CD4-positive, alpha-beta T cell treated with Interleukin-10 for 1 hour (primary cell): ENCODE data around the gene SAMD13.

Experiments used
- DNase-seq: peaks from one replicate; pipeline ENCODE4 v3.0.0-alpha.2; 2020

Gene SAMD13

DNA sequence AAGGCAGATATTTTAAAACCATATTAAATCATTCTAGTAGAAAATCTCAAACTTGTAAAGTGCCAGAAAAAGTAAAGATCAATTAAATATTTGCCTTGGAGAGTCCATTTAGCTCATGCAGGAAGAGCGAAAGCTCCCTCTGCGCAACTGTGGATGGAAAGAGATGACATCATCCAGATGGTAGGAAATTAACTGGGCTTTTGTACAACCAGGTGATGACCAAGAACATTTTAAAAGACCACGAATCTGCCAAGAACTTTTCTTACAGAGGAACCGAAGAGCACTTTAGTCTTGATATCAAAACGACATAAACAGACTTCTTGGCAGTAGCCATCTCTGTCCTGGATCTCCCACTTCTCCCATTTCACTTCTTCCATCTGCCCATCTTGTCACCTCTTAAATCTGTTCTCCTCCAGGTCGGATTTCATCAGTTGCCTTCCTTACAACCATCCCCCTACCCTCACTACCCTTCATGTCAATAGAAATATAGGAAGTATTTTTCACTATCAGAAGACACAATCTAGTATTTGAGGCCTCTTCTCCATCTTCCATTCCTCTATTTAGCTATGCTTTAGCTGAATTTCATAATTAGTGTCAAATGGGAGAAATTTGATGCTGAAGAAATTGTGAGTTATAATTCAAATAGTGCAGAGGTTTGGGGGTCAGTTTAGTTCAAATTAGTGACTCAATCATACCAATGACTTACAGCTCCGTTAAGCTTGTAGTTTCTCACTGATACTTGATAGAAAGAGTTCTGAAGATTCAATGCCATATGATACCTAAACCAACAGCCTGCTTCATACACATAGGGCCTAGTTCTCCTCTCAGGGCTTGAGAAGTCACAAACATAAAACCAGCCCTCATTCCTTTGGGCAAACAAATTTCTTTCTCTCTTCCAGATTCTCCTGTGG lies 74.7 kb downstream of the SAMD13 start:
- DNase-seq = no peak

DNA sequence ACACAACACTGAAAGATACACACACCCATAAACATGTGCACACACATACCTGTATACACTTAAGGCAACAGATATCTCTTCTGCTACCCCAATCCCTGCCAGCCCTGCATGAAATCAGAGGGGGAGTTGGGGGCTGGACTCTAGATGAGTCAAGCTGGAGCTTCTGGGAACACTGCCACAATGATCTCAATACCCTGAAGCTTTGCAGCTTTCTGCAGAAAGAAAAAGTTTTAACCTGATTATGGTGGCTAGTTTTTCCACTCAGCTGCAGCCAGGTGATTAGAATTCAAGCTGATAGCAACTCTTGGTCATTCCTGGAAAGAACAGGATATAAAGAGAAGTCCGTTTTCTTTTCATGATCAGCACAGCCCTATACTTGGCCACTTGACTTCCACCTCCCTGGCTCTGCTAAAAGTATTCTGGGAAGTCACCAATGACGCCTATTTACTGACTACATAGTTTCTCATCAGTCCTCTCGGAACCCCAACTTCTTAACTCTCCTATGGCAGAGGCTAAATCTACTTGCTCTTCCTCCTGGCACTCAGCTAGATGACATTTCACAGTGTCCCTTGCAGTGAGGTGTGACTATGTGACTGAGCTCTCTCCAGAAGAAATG lies 76.1 kb downstream of the SAMD13 start:
- DNase-seq = no peak

DNA sequence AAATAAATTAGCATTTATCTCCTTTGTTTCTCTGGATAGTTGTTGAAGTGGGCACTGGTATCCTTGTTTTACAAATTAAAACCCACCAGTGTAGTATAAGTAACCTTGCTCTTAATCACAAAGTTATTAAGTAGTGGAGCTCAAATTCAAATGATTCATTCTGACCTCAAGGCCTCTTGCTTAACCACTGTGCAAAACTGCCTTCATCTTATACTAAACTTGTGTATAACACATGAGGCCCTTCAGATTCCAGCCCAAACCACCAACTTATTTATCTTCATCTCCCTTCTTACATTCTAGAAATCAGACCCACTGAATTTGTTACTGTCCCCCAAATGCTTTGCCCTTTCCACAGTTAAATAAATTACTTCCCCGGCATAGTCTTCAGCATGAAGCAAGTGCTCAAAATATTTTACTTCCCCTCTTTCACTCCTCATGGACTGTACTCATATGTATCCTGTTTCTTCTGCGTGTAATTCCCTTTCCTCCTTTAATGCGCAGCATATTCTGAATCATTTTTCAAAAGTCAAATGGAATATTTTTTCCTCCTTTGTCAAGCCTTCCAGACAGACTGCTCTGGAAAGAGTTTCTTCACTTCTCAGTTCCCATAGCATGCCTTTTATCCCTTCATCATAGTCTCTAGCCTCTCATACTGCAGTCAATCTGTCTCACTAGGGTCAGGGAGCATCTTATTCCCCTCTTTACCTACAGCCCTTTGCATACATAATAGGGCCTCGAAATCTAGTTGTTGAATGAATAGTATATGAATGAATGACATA lies 77.8 kb downstream of the SAMD13 start:
- DNase-seq = no peak

DNA sequence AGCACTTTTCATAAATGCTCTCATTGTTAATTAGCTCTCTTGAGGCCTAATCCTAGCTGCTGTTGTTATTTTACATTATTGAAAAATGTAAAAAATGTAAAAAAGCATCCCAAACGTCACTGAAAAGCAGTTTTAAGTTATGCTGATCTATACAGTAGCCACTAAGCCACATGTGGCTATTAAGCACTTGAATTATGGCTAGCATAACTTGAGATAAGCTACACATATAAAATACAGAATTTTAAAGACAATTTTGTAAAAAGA lies 78.3 kb downstream of the SAMD13 start:
- no peak for DNase-seq

DNA sequence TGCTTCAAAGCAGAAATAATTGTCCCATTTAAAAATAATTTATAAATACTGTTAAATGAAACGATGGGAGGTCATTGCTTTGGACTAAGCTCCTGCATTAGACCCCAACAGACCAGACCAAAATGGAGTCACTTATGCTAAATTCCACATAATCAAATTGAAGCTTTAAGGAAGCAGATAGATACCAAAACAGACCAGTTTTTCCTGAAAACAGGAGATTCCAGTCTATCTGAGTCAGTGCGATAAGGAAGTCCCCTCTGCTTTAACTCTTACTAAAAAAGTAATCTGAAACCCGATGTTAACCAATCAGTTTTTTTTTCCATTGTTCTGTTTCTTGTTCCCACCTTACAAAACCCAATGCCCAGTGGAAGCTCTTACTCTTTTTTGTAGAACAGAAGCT lies 80.6 kb downstream of the SAMD13 start:
- no peak for DNase-seq

DNA sequence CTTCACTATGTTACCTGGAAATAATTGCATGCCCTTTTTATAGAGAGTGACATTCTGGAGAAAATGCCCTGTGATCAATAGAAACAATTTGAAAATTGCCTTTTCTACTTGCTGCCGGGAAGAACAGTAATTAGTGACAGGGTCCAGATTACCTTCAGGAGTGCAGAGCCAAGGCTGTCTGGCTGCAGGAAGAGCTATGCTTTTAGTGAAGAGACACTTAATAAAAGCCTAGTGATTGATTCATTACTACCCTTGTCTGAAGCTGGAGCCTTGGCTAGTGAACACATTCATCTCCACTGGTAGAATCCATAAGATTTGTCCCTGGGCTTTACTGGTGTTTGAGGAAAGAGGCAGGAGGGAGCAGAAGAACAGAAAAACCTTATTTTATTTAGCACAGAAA lies 83.8 kb downstream of the SAMD13 start:
- DNase-seq = no peak

DNA sequence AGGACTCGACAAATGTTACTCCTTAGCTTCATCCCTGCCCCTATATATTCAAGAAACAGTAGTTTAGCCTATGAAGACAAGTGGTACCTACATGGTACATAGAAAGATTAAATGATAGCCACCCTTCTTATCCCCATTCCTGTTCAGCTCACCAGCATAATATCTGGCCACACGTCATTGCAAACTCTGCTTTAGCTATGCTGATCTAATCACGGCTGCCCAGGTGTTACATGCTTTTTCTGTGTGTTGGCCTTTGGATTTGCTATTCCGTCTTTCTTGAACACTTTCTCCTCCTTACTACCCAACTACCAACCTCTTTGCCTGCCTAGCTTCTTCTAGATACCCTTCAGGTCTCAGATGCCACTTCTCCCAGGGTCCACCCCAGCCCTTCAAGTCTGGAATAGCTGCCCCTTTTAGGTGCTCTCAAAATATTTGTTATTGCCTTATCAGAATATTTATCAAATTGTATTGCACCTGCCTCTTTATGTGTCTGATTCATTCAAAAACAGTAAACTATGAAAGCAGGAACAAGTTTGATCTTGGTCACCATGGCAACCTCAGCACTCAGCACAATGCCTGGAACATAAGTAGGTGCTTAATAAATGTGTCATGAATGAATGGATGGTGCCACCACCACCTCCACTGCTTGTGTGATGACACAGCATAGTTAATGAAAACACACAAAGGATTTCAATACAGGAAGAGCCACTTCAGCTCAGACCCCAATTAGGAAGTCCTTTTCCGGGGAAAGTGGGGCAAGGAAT lies 85.4 kb downstream of the SAMD13 start:
- DNase-seq = no peak

DNA sequence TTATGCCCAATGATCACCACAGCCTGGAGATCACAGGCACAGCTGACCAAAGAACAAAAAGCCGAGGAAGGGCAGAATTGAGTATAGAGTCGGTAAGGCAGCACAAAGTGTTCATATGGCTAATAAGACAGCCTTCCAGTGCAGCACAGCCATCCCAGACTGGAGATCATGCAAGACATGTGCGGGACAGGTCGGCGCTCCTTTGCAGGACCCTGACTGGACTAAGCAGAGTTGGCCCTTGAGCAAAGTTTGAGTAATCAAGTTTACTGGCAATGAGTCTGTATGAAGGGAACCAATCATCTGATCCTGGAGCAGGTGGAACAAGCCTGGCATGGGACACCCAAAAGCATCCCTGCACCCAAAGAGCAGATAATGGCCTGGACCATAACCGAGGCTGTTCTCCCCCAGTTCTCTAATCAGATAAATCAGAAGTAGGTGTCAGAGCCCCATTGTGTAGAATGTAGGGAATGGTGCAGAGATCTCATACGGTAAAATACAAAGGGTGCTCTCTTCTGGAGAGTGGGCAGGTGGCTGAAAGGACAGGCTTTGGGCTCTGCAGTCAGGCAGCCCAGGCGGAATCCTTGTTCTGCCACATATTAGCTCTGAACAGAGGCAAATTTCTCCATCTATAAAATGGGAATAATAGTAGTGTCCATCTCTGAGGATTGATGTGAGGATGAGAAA lies 86.1 kb downstream of the SAMD13 start:
- no peak for DNase-seq

DNA sequence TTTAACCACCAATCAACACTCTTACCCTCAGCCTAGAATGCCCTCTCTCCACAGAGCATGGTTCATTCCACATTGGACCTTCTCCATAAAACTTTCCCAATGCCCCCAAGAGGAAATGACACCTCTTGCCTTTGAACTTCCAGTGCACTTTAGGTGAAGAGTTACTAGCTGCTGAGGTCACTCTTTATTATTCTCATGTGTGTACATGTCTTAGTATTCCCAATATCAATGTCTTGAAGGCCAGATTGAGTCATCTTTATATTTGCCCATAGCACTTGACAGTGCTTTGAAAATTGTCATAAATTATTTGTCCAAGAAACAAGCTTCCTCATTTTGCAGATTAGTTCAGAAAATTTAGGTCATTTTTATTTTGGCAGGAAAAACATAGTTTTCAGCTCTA lies 88.7 kb downstream of the SAMD13 start:
- no peak for DNase-seq

DNA sequence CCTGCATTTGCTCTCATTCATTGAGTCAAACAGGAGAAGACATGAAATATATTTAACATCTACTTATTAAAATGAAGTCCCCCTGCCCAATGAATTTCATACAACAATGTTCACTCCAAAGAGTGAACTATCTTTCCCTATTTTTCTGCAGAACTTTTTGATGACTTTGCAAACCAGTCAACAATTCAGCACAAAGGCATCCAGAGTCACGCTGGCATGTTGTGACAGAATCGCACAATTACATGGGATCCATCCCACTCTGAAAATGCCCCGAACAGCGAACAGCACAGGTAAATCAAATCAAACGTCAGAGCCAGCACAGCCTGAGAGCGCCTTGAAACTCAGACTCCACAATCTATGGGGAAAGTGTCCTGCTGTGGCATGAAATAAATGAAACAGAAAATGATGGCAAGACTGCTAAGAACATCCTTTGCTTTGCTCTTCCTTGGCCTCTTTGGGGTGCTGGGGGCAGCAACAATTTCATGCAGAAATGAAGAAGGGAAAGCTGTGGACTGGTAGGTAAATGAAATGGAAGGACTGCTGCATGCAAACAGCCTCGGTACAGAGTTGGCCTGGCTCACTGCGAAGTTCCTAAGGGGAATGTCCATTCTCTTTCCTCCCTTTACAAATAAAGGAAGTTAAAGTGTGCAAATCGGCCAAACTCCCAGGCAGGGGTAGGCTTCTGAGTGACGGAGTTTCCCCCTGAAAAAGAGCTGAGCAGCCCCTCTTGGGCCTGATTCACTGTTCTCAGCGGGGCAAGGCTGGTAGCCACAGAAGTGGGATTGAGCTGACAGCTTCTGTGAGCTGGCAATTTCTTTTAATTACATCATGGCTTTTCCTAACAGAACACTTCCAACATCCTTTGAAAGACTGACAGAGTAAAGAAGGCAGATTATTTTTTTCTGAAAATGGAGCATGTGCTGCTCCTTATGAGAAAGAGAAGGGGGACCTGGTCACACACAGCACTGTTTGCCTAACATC lies 97.0 kb downstream of the SAMD13 start, which contains the start of gene DNASE2B:
Gene DNASE2B, plus strand, starts transcription at position 310 of the 981 bp plus-strand sequence. Its CDS starts 81 bp downstream, at position 391.
- no peak for DNase-seq
